Measurements from ENCODE around the gene AIF1.

DNA sequence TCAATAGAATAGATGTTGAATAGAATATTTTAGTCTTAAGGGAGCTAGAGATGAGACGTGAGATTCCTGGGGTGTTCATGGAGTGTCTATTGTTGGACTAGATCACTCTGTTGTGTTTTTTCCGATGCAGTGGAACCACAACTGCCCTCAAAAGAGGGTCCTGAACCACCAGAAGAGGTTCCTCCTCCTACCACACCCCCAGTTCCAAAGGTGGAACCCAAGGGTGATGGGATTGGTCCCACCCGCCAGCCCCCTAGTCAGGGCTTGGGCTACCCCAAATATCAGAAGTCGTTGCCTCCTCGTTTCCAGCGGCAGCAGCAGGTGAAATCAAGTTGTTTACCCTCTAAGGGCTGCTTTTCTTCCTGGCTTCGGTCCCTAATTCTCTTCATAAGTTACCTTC is 14.0 kb downstream of the AIF1 start:
- TF ChIP-seq, protein P1, sequence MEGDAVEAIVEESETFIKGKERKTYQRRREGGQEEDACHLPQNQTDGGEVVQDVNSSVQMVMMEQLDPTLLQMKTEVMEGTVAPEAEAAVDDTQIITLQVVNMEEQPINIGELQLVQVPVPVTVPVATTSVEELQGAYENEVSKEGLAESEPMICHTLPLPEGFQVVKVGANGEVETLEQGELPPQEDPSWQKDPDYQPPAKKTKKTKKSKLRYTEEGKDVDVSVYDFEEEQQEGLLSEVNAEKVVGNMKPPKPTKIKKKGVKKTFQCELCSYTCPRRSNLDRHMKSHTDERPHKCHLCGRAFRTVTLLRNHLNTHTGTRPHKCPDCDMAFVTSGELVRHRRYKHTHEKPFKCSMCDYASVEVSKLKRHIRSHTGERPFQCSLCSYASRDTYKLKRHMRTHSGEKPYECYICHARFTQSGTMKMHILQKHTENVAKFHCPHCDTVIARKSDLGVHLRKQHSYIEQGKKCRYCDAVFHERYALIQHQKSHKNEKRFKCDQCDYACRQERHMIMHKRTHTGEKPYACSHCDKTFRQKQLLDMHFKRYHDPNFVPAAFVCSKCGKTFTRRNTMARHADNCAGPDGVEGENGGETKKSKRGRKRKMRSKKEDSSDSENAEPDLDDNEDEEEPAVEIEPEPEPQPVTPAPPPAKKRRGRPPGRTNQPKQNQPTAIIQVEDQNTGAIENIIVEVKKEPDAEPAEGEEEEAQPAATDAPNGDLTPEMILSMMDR (IDR thresholded peaks at IDR 0.05; ENCODE audit: low read length), result no peak
- no peak for TF ChIP-seq EZH2 (optimal IDR thresholded peaks at IDR 0.05; ENCODE audit: low read depth, low read length)

Measured in MM.1S (cell line).